ENCODE measurements around the gene TMEM178B.

TMEM178B gene

GRCh38 chr7:141481971-141482370, 408.1 kb downstream of the TMEM178B start:
- no peak for DNase-seq

- no peak for DNase-seq
Observed at GRCh38 chr7:141483044-141483443, 409.2 kb downstream of the TMEM178B start.

GRCh38 chr7:141484907-141485306, 411.0 kb downstream of the TMEM178B start:
- DNase-seq, result no peak

- DNase-seq, result no peak
Observed at GRCh38 chr7:141486959-141487358, 413.1 kb downstream of the TMEM178B start.

- no peak for DNase-seq
Observed at GRCh38 chr7:141490474-141490873, 416.6 kb downstream of the TMEM178B start.

- no peak for DNase-seq
Observed at GRCh38 chr7:141495057-141495456, 421.2 kb downstream of the TMEM178B start.

GRCh38 chr7:141497391-141497790, 423.5 kb downstream of the TMEM178B start:
- DNase-seq, result no peak

- DNase-seq, result no peak
Observed at GRCh38 chr7:141500608-141501007, 426.7 kb downstream of the TMEM178B start.

GRCh38 chr7:141501451-141501850, 427.6 kb downstream of the TMEM178B start:
- DNase-seq, result no peak

GRCh38 chr7:141511316-141511675, 437.4 kb downstream of the TMEM178B start:
- no peak for DNase-seq

GRCh38 chr7:141511676-141512396, 438.0 kb downstream of the TMEM178B start:
- no peak for DNase-seq

GRCh38 chr7:141512597-141512996, 438.7 kb downstream of the TMEM178B start:
- DNase-seq, result no peak

GRCh38 chr7:141513720-141514119, 439.9 kb downstream of the TMEM178B start:
- DNase-seq, result no peak

GRCh38 chr7:141515941-141516340, 442.1 kb downstream of the TMEM178B start:
- no peak for DNase-seq

- DNase-seq, result no peak
Observed at GRCh38 chr7:141519623-141520022, 445.8 kb downstream of the TMEM178B start.

- DNase-seq, result no peak
Observed at GRCh38 chr7:141522657-141523342, 448.9 kb downstream of the TMEM178B start.

- DNase-seq, result no peak
Observed at GRCh38 chr7:141525973-141526514, 452.2 kb downstream of the TMEM178B start.

- DNase-seq, result no peak
Observed at GRCh38 chr7:141527076-141527475, 453.2 kb downstream of the TMEM178B start.

GRCh38 chr7:141528399-141528798, 454.5 kb downstream of the TMEM178B start:
- no peak for DNase-seq

Measured in activated T-cell treated with anti-CD3 and anti-CD28 coated beads for 4 hours (primary cell).